T-helper 1 cell treated with Interleukin-12 subunit alpha and Interleukin-12 subunit beta and Interleukin-4 antibody, amounts not matched to agents 30 ng/mL and 1 ng/mL, for 36 hours (primary cell): ENCODE data around the gene PUSL1. TPM values are rescaled to one million over a fixed set of nuclear protein-coding genes. Genes with fewer than 3 reads are reported as not detected.

Source experiments
- intact Hi-C: fragments of 100-400 bp; cut with micrococcal nuclease; formaldehyde crosslinking; loops from one replicate; pipeline ENCODE4 v1.15.1; 2024
- total RNA-seq: library from RNA; stranded (reverse); gene quantifications from 2 replicates; pipeline ENCODE4 v1.2.3, GENCODE V29; 2022

Gene PUSL1
- total RNA-seq, 1 donor from 2014 or later, result 20.6 TPM

DNA sequence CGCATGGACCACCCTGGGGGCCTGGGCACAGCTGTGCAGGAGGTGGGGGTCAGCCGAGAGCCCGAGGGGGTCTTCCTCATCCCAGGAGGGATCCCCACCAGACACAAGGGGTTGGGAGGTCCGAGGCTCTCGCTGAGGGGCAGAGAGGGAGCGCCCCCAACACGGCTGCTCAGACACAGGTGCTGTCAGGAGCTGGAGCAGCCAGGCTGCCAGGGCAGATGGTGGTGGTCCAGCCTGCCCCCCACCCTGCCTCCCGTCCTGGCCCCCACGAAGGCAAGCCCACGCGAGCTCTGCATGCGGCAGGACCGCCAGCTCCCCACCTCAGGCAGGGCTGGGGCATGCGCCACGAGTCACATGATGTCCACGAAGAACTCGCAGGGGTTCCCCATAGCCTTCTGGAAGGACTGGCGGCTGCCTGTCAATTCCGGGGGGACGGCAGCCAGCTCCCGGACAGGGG, 27.4 kb downstream of the PUSL1 start:
- intact Hi-C loops, result no loop called here

- intact Hi-C loops, result no loop called here
Measured at GRCh38 chr1:1336446-1336845, 28.0 kb downstream of the PUSL1 start.

DNA sequence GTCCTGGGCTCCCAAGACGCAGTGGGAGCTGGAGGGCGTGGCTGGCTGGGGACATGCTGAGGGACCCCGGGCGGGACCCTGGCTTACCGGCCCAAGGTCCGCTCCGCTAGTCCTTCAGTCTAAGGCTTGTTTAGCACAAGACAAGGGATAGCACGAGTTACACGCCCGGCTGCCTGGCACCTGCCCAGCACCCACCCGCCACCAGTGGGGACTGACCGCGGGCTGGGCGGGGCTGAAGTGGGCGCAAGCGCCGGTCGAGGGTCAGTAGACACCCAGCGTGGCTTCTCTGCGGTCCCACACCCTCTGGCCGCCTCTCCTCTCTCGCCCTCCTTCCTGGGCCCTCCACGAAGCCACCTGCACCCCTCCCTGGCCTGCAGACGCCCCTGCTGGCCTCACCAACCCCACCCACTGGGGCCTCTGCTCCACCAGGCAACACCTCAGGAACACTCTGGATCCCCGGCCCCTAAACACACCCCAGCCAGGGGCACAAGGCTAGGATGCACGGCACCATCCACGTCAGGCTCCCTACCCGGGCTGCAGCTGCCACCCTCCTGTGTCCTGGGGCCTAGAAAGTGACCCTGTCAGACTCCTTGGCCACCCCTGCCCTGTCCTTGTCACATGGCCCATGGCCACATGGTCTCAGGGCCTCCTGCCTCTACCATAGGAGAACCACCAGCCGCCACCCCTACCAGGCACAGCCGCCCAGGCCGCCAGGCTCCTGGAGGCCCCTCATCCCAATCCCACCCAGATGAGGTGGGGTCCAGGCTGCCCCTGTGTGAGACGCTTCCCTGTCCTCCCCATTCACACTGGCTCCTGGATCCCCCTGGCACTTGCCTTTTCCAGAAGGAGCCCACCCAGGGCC, 28.8 kb downstream of the PUSL1 start:
- intact Hi-C loops, result no loop called here

- intact Hi-C loops, result no loop called here
Measured at GRCh38 chr1:1337793-1338147, 29.4 kb downstream of the PUSL1 start.

GRCh38 chr1:1338278-1338677, 29.9 kb downstream of the PUSL1 start:
- intact Hi-C loops, result no loop called here

DNA sequence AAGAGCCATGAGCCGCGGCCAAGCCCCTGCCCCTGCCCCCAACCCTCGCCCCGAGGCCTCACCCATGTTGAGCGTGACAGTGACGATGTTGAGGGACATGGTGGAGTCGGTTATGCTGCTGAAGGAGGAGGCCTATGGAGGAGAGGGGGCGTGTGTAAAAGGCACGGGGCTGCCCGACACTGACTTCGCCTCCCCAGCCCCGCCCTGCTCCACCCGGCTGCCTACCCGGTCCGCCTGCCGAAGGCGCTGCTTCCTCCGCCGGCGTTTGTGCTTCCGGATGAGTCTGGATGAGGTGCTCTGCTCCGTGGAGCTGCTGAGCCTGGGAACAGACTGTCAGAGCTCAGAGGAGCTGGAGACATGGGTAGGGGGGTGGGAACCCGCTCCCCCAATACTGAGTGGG, 31.8 kb downstream of the PUSL1 start:
- intact Hi-C loops, result no loop called here

DNA sequence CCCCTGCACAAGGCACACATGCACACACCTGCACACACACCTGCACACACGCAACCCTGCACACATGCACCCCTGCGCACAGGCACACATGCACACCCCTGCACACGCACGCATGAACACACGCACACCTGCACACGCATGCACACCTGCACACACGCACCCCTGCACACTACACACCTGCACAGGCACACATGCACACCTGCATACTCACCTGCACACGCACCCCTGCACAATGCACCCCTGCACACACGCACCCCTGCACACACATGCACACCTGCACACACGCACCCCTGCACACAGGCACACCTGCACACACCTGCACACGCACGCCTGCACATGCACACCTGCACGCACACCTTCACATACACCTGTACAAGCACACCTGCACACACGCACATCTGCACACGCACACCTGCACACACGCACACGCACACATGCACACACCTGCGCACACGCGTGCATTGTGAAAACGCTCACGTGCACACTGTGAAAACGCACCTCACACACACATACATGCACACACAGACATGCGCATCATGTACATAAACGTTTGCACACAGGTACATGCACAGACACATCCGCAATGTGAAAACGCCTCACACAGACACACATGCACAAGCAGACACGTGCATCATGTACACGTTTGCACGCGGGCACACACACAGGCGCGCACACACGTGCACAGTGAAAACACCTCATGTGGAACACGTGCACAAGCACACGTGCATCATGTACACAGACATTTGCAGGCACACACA, 32.6 kb downstream of the PUSL1 start:
- intact Hi-C loops, result no loop called here

GRCh38 chr1:1341549-1342021, 33.2 kb downstream of the PUSL1 start:
- intact Hi-C loops, result no loop called here

GRCh38 chr1:1342061-1342562, 33.7 kb downstream of the PUSL1 start:
- intact Hi-C loops, result no loop called here

GRCh38 chr1:1342584-1343115, 34.3 kb downstream of the PUSL1 start:
- intact Hi-C loops, result no loop called here

GRCh38 chr1:1343811-1344421, 35.5 kb downstream of the PUSL1 start:
- intact Hi-C loops, result no loop called here

GRCh38 chr1:1344655-1345361, 36.4 kb downstream of the PUSL1 start:
- intact Hi-C loops, result no loop called here

DNA sequence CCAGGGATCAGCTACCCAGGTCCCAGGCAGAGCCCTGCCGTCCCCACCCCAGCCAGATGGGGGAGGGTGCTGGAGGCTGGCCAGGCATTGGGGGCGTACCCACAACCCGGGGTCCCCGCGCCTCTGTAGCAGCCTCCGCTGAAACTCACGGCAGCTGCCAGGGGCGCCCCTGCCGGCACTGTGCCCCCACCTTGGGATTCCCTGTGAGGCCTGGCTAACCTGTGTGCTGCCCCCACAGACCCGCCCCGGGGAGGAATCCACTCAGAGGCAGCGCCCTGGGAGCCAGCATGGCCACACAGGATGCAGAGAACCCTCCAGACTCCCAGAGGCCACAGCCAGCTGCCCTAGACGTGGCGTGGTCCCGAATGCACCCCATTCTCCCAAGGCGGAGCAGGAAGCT, 37.0 kb downstream of the PUSL1 start:
- intact Hi-C loops, result no loop called here

DNA sequence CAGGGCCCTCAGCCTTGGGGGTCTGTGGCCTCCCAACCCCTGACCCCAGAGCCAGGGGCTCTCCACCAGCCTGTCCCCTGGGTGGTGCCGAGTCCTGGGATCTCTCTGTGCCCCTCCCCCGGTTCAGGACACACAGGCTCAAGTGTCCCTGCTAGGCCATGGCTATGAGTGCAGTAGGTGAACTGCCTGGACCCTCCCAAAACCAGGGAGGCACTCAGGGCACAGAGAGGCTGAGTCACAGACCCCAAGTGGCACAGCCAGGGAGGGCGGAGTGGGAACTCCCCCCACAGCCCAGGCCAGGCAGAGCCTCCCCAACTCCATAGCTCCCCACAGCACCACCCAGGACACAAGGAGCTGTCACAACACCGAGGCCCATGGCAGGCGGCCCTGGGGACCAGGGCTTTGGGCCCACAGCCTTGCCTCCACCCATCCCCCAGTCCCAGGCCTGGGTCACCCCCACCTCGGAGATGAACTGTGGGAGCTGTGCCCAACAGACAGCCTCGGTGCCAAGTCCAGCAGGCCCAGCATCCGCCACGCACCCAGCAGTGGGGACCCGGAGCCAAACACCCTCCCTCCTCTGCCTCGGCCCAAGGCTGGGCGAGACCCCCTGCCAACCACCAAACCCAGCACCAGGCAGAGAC, 37.6 kb downstream of the PUSL1 start:
- intact Hi-C loops, result no loop called here

DNA sequence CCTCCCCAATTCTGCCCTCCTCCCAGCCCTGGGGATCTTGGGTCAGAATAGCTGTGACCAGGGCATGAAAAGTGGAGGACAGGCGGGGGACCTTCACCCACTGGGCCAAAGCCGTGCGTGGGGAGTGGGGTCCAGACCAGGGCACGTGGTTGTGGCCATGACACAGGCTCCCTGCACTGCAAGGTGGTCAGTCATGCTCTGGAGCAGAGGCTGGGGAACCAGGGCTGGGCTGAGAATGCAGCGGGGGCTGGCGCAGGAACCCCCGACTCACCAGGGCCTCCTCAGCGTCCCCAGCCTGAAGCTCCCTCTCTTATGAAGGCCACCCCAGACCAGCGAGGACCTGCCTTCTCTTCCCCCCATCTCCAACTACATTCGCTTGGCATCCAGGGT, 38.1 kb downstream of the PUSL1 start:
- intact Hi-C loops, result no loop called here

DNA sequence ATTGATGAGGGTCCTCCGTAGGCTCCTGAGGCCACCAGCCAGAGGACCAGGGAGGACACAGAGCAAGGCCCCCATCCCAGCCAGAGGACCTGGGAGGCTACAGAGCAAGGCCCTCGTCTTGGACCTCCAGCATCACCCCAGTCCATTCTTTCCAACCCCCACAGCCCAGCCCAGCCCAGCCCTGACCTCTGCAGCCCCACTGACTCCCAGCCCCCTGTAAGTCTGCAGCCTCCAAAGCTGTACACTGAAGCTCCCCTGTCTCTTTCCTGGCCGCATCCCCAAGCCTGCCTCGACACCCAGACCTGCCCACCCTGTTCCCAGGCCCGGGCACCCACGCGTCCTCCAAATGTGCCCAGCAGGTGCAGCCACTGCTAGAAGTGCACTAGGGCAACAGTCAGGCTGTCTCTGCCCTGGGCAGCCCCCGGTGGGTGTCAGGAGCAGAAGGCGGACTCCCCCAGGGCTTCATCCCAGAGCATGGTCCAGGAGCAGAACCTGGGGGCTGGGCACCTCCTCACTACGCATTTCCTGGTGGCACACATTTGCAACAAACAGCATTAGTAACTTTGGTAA, 38.7 kb downstream of the PUSL1 start:
- intact Hi-C loops, result no loop called here

- intact Hi-C loops, result loop anchor here (2.0 kb wide), 1 partner anchor 23 kb away; the partner anchor contains the start of genes CPTP and INTS11
Measured at GRCh38 chr1:1347663-1348419, 39.4 kb downstream of the PUSL1 start.

GRCh38 chr1:1348420-1349255, 40.2 kb downstream of the PUSL1 start:
- intact Hi-C loops, result loop anchor here (1.0 to 2.0 kb wide), 4 partner anchors 24 to 335 kb away; partner anchors contain the start of genes AURKAIP1, CPTP, INTS11 and ISG15
